CD4-positive, alpha-beta T cell treated with Interleukin-4 for 4 hours (primary cell): ENCODE results near the gene APCDD1L.
"Not testable (repeated sequence)": the region's sequence is repeated elsewhere in the genome, so short reads cannot be mapped to it uniquely, and the experiment has no call there.

Experiments used
- DNase-seq: peaks from one replicate; pipeline ENCODE4 v3.0.0-alpha.2; 2020

Gene APCDD1L

GRCh38 chr20:58513580-58514285 lies 1.5 kb downstream of the APCDD1L start:
- DNase-seq = no peak

- DNase-seq = no peak
Measured at GRCh38 chr20:58512808-58513552, 2.2 kb downstream of the APCDD1L start.

GRCh38 chr20:58511861-58512260 lies 3.3 kb downstream of the APCDD1L start:
- no peak for DNase-seq

- DNase-seq = no peak
Measured at GRCh38 chr20:58511364-58511763, 3.8 kb downstream of the APCDD1L start.

- no peak for DNase-seq
Measured at GRCh38 chr20:58510921-58511320, 4.3 kb downstream of the APCDD1L start.

- no peak for DNase-seq
Measured at GRCh38 chr20:58508762-58509395, 6.3 kb downstream of the APCDD1L start.

GRCh38 chr20:58506999-58507398 lies 8.2 kb downstream of the APCDD1L start:
- not testable (repeated sequence) for DNase-seq

GRCh38 chr20:58504566-58504965 lies 10.6 kb downstream of the APCDD1L start:
- DNase-seq = no peak

- DNase-seq = no peak
Measured at GRCh38 chr20:58503668-58504067, 11.5 kb downstream of the APCDD1L start.

GRCh38 chr20:58500256-58500655 lies 14.9 kb downstream of the APCDD1L start:
- no peak for DNase-seq

- no peak for DNase-seq
Measured at GRCh38 chr20:58498470-58499068, 16.6 kb downstream of the APCDD1L start.

- no peak for DNase-seq
Measured at GRCh38 chr20:58497724-58498469, 17.3 kb downstream of the APCDD1L start.

GRCh38 chr20:58497076-58497641 lies 18.0 kb downstream of the APCDD1L start:
- no peak for DNase-seq

- no peak for DNase-seq
Measured at GRCh38 chr20:58496429-58496769, 18.8 kb downstream of the APCDD1L start.

GRCh38 chr20:58495623-58496428 lies 19.4 kb downstream of the APCDD1L start:
- DNase-seq = no peak

- DNase-seq = no peak
Measured at GRCh38 chr20:58494923-58495622, 20.1 kb downstream of the APCDD1L start.

- no peak for DNase-seq
Measured at GRCh38 chr20:58492795-58493524, 22.2 kb downstream of the APCDD1L start.

GRCh38 chr20:58492074-58492718 lies 23.0 kb downstream of the APCDD1L start:
- no peak for DNase-seq

GRCh38 chr20:58486207-58486606 lies 29.0 kb downstream of the APCDD1L start:
- DNase-seq = no peak

- DNase-seq = no peak
Measured at GRCh38 chr20:58485393-58485792, 29.8 kb downstream of the APCDD1L start.
